GM12878 (cell line): ENCODE results near the gene TSC22D1.

Source experiments
- ATF2 ChIP-seq: IDR thresholded peaks from 2 replicates; pipeline ENCODE4 v1.6.1; 2012; ENCODE audit warnings: low read length, inconsistent platforms
- BCL11A ChIP-seq: IDR thresholded peaks from 2 replicates; pipeline ENCODE4 v1.6.1; 2011; ENCODE audit warnings: low read depth, low read length
- CTCF ChIP-seq, 3 experiments: IDR thresholded peaks in 2 of 3; conservative IDR thresholded peaks in 1 of 3; 2 replicates each; pipeline ENCODE4 v1.5.1; 2011; ENCODE audit warnings: low read depth in 3 of 3, low read length in 3 of 3, mild to moderate bottlenecking in 3 of 3, control low read depth in 2 of 3, moderate library complexity in 2 of 3, inconsistent platforms in 1 of 3, mixed read lengths in 1 of 3; ENCODE audit not compliant: control insufficient read depth in 2 of 3, insufficient read depth in 1 of 3; ENCODE audit errors: extremely low read depth in 1 of 3
- EED ChIP-seq: sonication (generic); IDR thresholded peaks from 2 replicates; pipeline ENCODE4 v1.6.1; 2016; ENCODE audit warnings: antibody characterized with exemption, low read depth
- HDAC6 ChIP-seq: fragments of 200-600 bp; sonication (generic); IDR thresholded peaks from one replicate; pipeline ENCODE4 v1.8.0; 2017; ENCODE audit warnings: antibody characterized with exemption; ENCODE audit not compliant: unreplicated experiment
- KDM1A ChIP-seq: fragments of 200-600 bp; sonication (generic); IDR thresholded peaks from 2 replicates; pipeline ENCODE4 v1.6.1; 2016; ENCODE audit warnings: borderline replicate concordance
- MAX ChIP-seq: IDR thresholded peaks from 2 replicates; pipeline ENCODE4 v1.6.1; 2012; ENCODE audit warnings: low read depth, low read length, improper control_type of control experiment
- POLR2A ChIP-seq: IDR thresholded peaks from 2 replicates; pipeline ENCODE4 v1.6.1; 2011; ENCODE audit warnings: low read depth, mild to moderate bottlenecking, low read length
- SPI1 ChIP-seq: IDR thresholded peaks from 2 replicates; pipeline ENCODE4 v1.6.1; 2011; ENCODE audit warnings: low read depth, mild to moderate bottlenecking, low read length, moderate library complexity, borderline replicate concordance; ENCODE audit not compliant: insufficient read depth
- ZNF274 ChIP-seq: IDR thresholded peaks from one replicate; pipeline ENCODE4 v1.8.0; 2011; ENCODE audit not compliant: insufficient read length, insufficient read depth

GRCh38 chr13:44523146-44524015 lies 52.7 kb downstream of the TSC22D1 start:
- TF ChIP-seq HDAC6 (no peak), CTCF (IDR thresholded peaks at IDR 0.05 in 2 of 3, conservative IDR thresholded peaks at IDR 0.05 in 1 of 3; ENCODE audit: control insufficient read depth in 2 of 3, extremely low read depth in 1 of 3, insufficient read depth in 1 of 3, low read depth in 3 of 3, low read length in 3 of 3) (no peak), SPI1 (no peak), ZNF274 (no peak), BCL11A (no peak), MAX (no peak), KDM1A (no peak), EED (no peak), POLR2A (no peak), ATF2 (peak; percentile 60)
